ENCODE measurements around the gene OR4B1.
"Not testable (repeated sequence)": the region's sequence is repeated elsewhere in the genome, so short reads cannot be mapped to it uniquely, and the experiment has no call there.

The OR4B1 gene

GRCh38 chr11:48172818-48173609 lies 43.6 kb upstream of the OR4B1 start:
- H3K4me3 ChIP-seq (replicated peaks; ENCODE audit: low read depth, low read length), result no peak overlapping the region
- DNase-seq (ENCODE audit: extremely low read depth, low read depth), result peak; percentile 35
- peak; percentile 97 for TF ChIP-seq CTCF (IDR thresholded peaks at IDR 0.05; ENCODE audit: low read depth, low read length, missing control alignments)

- DNase-seq (ENCODE audit: extremely low read depth, low read depth), result no peak
- TF ChIP-seq CTCF (IDR thresholded peaks at IDR 0.05; ENCODE audit: low read depth, low read length, missing control alignments), result no peak
- H3K4me3 ChIP-seq (replicated peaks; ENCODE audit: low read depth, low read length), result no peak overlapping the region
Measured at GRCh38 chr11:48177661-48178060, 38.9 kb upstream of the OR4B1 start.

- DNase-seq (ENCODE audit: extremely low read depth, low read depth), result no peak
- TF ChIP-seq CTCF (IDR thresholded peaks at IDR 0.05; ENCODE audit: low read depth, low read length, missing control alignments), result no peak
- H3K4me3 ChIP-seq (replicated peaks; ENCODE audit: low read depth, low read length), result no peak overlapping the region
Measured at GRCh38 chr11:48180627-48181026, 36.0 kb upstream of the OR4B1 start.

GRCh38 chr11:48182860-48183526 lies 33.6 kb upstream of the OR4B1 start:
- TF ChIP-seq CTCF (IDR thresholded peaks at IDR 0.05; ENCODE audit: low read depth, low read length, missing control alignments), result no peak
- no peak overlapping the region for H3K4me3 ChIP-seq (replicated peaks; ENCODE audit: low read depth, low read length)
- no peak for DNase-seq (ENCODE audit: extremely low read depth, low read depth)

- TF ChIP-seq CTCF (IDR thresholded peaks at IDR 0.05; ENCODE audit: low read depth, low read length, missing control alignments), result no peak
- H3K4me3 ChIP-seq (replicated peaks; ENCODE audit: low read depth, low read length), result no peak overlapping the region
- DNase-seq (ENCODE audit: extremely low read depth, low read depth), result no peak
Measured at GRCh38 chr11:48184452-48184851, 32.2 kb upstream of the OR4B1 start.

- H3K4me3 ChIP-seq (replicated peaks; ENCODE audit: low read depth, low read length); DNase-seq (ENCODE audit: extremely low read depth, low read depth): not testable (repeated sequence)
Measured at GRCh38 chr11:48190906-48191654, 25.5 kb upstream of the OR4B1 start.

GRCh38 chr11:48193876-48194275 lies 22.7 kb upstream of the OR4B1 start:
- DNase-seq (ENCODE audit: extremely low read depth, low read depth), result no peak
- TF ChIP-seq CTCF (IDR thresholded peaks at IDR 0.05; ENCODE audit: low read depth, low read length, missing control alignments), result no peak
- H3K4me3 ChIP-seq (replicated peaks; ENCODE audit: low read depth, low read length), result no peak overlapping the region
